Large intestine (tissue), 3 donors: ENCODE data around the gene NHSL2. TPM values are rescaled to one million over a fixed set of nuclear protein-coding genes. Genes with fewer than 3 reads are reported as not detected.
A peak's percentile ranks its signal among the peaks of the same experiment; 100 is the strongest.
"Not testable (repeated sequence)": the region's sequence is repeated elsewhere in the genome, so short reads cannot be mapped to it uniquely, and the experiment has no call there.

ENCODE experiments used
- DNase-seq, 2 donors: peaks; one replicate each; pipeline versions ENCODE4 v3.0.0 to v3.0.0-alpha.2; 2013
- H3K27ac ChIP-seq: one replicate; pipeline ENCODE4 v1.5.1; 2013; ENCODE audit warnings: low read length
- H3K27me3 ChIP-seq: 2 replicates; pipeline ENCODE4 v1.6.1; 2013; ENCODE audit warnings: low read length; ENCODE audit not compliant: control insufficient read depth, insufficient read depth
- H3K36me3 ChIP-seq: 2 replicates; pipeline ENCODE4 v1.6.1; 2013; ENCODE audit warnings: low read length; ENCODE audit not compliant: control insufficient read depth, insufficient read depth
- H3K4me1 ChIP-seq: one replicate; pipeline ENCODE4 v1.6.1; 2013; ENCODE audit warnings: low read length; ENCODE audit not compliant: control insufficient read depth, insufficient read depth
- H3K4me3 ChIP-seq: one replicate; pipeline ENCODE4 v1.5.1; 2013; ENCODE audit warnings: low read length
- H3K9me3 ChIP-seq: one replicate; pipeline ENCODE4 v1.6.1; 2013; ENCODE audit warnings: mild to moderate bottlenecking, low read depth, low read length, moderate library complexity; ENCODE audit not compliant: control insufficient read depth
- WGBS: methylation state at CpG from one replicate; pipeline ENCODE4 v1.1.5; 2013; ENCODE audit warnings: low lambda C conversion rate; ENCODE audit not compliant: insufficient coverage; 5-methylcytosine and 5-hydroxymethylcytosine counted together
- polyA plus RNA-seq: library from polyadenylated mRNA; unstranded; fragments of 120-200 nt; gene quantifications from one replicate; pipeline ENCODE4 v1.2.1, GENCODE V29; 2013

NHSL2 gene
- polyA plus RNA-seq, 1 donor: 3.3 TPM

DNA sequence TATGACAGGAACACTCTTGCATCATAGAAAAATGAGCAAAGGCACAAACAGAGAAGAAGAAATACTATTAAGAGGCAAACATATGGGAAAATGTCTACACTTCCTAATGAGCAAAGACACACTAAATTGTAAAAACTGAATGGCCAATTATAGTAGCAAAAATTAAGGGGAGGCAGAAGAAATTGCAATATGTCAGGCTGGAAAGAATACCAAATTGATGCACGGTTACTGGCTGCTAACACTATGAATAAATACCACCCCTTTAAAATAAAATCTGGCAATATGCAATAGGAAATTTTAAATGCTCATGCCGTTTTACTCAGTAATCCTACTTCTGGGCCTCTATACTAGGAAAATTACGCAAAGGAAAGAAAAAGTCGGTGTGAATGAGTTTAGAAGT, 254.9 kb downstream of the NHSL2 start:
- Histone ChIP-seq H3K36me3 (no peaks in the 10 kb centered on the region), H3K27ac (no peak overlapping the region), H3K27me3 (no peaks in the 10 kb centered on the region), H3K4me1 (no peaks in the 10 kb centered on the region), H3K9me3 (no peaks in the 10 kb centered on the region), H3K4me3 (no peak overlapping the region)
- DNase-seq: no peak
- 83% methylated on average over 1 of the region's 4 CpGs for WGBS

DNA sequence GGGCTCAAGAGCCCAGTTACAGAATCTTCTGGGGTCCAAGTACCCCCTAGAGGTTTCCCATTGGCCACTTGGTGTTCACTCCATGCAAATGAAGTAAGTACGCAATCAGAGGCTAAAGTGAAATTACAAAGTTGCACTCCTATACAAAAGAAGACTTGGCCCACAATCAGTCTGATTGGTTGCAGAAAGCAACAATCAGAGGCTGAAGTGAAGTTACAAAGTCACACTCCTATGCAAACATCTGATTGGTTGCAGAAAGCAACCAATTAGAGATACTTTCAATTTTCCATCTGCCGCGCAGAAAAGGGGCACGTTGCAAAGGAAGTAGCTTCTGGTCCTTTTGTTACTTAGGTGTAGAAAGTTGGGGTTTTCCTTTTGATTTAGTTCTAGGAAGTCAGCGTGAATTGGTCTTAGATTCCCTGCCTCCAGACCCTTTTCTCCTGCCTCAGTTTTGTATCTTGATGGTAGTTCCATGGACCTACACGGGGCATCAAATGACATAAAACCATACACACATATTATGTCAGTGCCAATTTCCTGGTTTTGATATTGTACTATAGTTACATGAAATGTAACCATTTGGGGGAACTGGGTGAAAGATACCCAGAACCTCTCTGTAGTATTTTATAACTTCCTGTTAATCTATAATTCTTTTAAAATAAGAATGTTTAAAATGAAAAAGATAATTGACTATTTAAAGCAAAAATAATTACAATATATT, 258.5 kb downstream of the NHSL2 start:
- Histone ChIP-seq H3K27me3 (no peaks in the 10 kb centered on the region), H3K27ac (no peak overlapping the region), H3K4me1 (no peaks in the 10 kb centered on the region), H3K9me3 (no peaks in the 10 kb centered on the region), H3K4me3 (no peak overlapping the region), H3K36me3 (no peaks in the 10 kb centered on the region)
- no CpG with 5 or more reads among the region's 6 CpGs for WGBS
- no peak for DNase-seq

DNA sequence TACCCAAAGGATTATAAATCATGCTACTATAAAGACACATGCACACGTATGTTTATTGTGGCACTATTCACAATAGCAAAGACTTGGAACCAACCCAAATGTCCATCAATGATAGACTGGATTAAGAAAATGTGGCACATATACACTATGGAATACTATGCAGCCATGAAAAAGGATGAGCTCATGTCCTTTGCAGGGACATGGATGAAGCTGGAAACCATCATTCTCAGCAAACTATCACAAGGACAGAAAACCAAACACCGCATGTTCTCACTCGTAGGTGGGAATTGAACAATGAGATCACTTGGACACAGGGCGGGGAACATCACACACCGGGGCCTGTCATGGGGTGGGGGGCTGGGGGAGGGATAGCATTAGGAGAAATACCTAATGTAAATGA, 265.6 kb downstream of the NHSL2 start:
- not testable (repeated sequence) for H3K36me3 ChIP-seq, H3K4me1 ChIP-seq, H3K27ac ChIP-seq, H3K4me3 ChIP-seq, DNase-seq, H3K9me3 ChIP-seq, H3K27me3 ChIP-seq
- WGBS: no CpG with 5 or more reads among the region's 5 CpGs

DNA sequence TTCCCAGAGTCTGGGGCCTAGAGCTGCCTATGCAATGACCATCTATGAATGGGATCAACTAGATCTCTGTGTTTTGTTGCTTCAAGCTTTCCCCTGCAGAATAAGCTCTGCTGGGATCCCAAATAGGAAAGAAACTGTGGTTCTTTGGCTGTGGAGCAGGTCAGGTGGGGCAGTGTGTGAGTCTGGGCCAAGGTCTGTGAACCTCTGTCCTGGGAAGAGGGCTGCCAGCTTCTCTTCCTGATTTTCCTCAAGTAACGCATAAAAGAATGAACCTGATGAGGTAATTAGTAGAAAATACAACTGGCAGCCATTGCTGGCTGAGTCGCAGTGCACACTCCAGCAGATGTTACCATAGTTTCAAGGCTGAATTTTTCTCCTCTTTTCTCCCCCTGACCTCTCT, 266.3 kb downstream of the NHSL2 start:
- Histone ChIP-seq H3K27me3 (no peaks in the 10 kb centered on the region), H3K36me3 (no peaks in the 10 kb centered on the region), H3K9me3 (no peaks in the 10 kb centered on the region), H3K4me1 (peaks cover 2% of the 10 kb centered on the region), H3K4me3 (no peak overlapping the region), H3K27ac (no peak overlapping the region)
- DNase-seq: no peak
- no CpG with 5 or more reads among the region's 2 CpGs for WGBS

DNA sequence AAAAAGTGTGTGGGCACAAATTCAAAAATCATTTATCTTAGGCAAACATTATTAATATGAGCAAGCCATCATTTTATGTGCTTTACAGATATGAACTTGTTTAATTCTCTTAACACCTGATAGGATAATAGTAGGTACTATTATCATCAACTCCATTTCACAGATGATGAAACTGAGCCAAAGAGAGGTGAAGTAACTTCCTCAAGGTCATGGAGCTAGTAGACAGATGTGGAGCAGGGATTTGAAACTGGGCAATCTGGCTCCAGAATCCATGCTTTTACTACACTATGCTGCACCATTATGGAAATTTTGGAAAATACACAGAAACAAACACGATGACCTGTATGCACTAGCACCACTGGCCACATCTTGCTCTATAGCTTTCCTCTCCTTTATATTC, 269.9 kb downstream of the NHSL2 start:
- Histone ChIP-seq H3K4me3 (peak overlapping the region; percentile 90), H3K36me3 (no peaks in the 10 kb centered on the region), H3K27me3 (no peaks in the 10 kb centered on the region), H3K27ac (peak overlapping the region; percentile 61), H3K4me1 (peaks cover 5% of the 10 kb centered on the region), H3K9me3 (no peaks in the 10 kb centered on the region)
- no peak for DNase-seq
- no CpG with 5 or more reads among the region's 1 CpG for WGBS

DNA sequence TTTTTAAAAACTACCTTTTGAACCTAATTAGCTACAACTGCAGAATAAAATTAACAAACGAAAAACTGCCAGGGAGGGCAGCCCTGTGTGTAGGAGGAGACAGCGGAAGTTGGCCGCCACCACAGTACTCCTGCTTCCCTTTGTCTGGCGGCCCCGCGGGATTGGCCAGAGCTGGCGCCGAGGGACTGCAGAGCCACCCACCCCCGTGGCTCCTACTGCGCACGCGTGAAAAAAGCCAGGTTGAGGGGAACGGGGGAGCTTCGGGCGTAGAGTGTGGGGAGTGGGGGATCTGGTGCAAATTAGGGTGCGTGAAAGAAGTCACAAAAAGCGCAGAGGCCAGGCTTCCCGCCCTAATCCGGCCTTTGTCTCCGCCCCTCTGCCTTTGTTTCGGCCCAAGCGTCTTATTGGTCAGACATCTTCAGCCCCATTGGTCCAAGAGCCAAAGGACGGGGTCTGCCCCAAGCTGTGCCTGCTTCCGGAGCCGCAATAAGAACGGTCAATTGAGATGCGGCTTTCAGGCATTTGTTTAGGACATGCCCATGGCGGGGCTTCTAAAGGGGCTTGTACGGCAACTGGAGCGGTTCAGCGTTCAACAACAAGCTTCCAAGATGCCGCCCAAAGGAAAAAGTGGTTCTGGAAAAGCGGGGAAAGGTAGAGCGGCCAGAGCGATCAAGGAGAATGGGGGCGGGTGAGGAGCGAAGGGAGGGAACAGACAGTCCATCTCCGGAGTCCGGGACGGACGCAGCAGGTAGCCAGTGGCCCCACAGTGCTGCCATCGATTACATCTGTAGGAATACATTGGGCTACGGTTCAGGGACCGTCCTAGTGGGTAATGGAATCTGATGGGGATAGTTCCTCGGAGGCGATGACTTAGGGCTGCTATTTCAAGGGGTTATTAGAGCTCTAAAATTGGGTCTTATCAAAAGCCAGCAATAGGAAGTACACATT, 270.8 kb downstream of the NHSL2 start, which contains the start of gene PIN4:
PIN4 (plus strand) TSS at position 580 of the 948 bp plus-strand sequence; CDS start at position 609, 29 bp downstream.
- Histone ChIP-seq H3K9me3 (no peaks in the 10 kb centered on the region), H3K4me1 (peaks cover 5% of the 10 kb centered on the region), H3K27me3 (no peaks in the 10 kb centered on the region), H3K4me3 (peak within 1 kb of the TSS; percentile 90), H3K27ac (peak within 1 kb of the TSS; percentile 61), H3K36me3 (peaks cover 2% of the 10 kb centered on the region)
- DNase-seq: peak; percentile 93 to 97
- WGBS: no CpG with 5 or more reads among the region's 46 CpGs

DNA sequence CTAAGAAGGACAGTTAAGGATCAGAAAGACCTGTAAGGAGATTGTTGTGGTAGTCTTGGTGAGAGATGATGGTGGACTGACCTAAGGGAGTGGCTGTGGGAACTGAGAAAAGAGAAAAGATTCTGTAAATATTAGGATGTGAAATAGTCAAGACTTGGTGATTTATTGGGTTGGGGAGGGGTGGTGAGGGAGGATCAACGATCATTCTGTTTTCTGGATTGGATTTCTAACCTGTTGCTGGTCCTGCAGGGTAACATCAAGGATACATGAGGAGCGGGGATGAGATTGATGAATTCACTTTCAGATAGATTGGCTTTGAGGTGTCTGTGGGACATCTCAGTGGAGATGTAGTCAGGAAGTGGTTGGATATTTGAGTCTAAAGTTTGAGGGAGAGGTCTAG, 272.3 kb downstream of the NHSL2 start:
- Histone ChIP-seq H3K4me3 (no peak overlapping the region), H3K36me3 (peaks cover 8% of the 10 kb centered on the region)
- no CpG with 5 or more reads among the region's 2 CpGs for WGBS

DNA sequence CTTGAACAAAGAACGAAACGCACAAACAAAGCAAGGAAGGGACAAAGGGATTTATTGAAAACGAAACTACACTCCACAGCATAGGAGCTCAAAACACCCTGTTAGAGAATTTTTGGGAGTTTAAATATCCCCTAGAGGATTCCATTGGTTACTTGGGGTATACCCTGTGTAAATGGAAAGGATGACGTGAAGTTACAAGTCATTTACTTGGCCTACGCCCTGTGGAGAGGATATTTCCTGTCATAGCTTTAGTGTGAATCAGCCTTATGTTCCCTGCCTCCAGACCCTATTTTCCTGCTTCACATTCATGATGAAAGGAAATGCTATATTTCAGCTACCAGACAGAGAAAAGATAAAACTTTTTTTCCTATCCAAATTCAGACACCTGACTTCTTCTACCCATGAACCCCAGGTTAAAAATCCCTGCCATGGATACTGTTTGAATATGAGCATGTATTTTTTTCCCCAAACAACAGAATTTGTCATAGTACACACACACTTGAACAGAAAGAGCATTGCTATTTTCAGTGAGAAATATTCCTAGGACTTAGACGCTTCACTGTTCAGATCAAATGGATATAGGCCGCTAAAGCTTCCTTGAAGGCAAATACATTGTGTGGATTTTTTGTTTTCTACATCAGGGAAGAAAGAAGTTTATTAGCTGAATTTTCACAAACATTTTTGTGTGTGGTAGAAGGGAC, 291.3 kb downstream of the NHSL2 start:
- H3K4me3 ChIP-seq: no peak overlapping the region
- no CpG with 5 or more reads among the region's 7 CpGs for WGBS
- H3K36me3 ChIP-seq: peaks cover 14% of the 10 kb centered on the region
- no peaks in the 10 kb centered on the region for H3K9me3 ChIP-seq
- no peaks in the 10 kb centered on the region for H3K27me3 ChIP-seq
- no peak overlapping the region for H3K27ac ChIP-seq
- H3K4me1 ChIP-seq: no peaks in the 10 kb centered on the region
- DNase-seq: no peak

More for the DNA sequence above, 272.3 kb downstream of the NHSL2 start:
- Histone ChIP-seq H3K27me3 (no peaks in the 10 kb centered on the region), H3K27ac (no peak overlapping the region), H3K9me3 (no peaks in the 10 kb centered on the region), H3K4me1 (peaks cover 5% of the 10 kb centered on the region)
- no peak for DNase-seq
